HepG2 (cell line): ENCODE measurements around the gene COQ8A. TPM values are rescaled to one million over a fixed set of nuclear protein-coding genes. Genes with fewer than 3 reads are reported as not detected.

Experiments
- ETS1 ChIP-seq: sonication (generic); formaldehyde crosslinking; IDR thresholded peaks from 2 replicates; pipeline ENCODE4 v1.4.0; 2020; ENCODE audit warnings: missing genetic modification reagents
- FOXK1 ChIP-seq: sonication (generic); formaldehyde crosslinking; IDR thresholded peaks from 2 replicates; pipeline ENCODE4 v1.4.0; 2020; ENCODE audit warnings: low read depth, missing genetic modification reagents, borderline replicate concordance
- GPBP1L1 ChIP-seq: sonication (generic); formaldehyde crosslinking; IDR thresholded peaks from 2 replicates; pipeline ENCODE4 v1.5.0; 2020; ENCODE audit warnings: mild to moderate bottlenecking, missing genetic modification reagents
- HNF1A ChIP-seq, 2 experiments: sonication (generic) in 1 of 2; formaldehyde crosslinking in 1 of 2; IDR thresholded peaks; 2 replicates each; pipeline versions ENCODE4 v1.4.0 to v1.6.1; 2016 to 2020; ENCODE audit warnings: borderline replicate concordance in 1 of 2, low read depth in 1 of 2, mild to moderate bottlenecking in 1 of 2, missing genetic modification reagents in 1 of 2
- HNF4G ChIP-seq, 2 experiments: sonication (generic) in 1 of 2; formaldehyde crosslinking in 1 of 2; IDR thresholded peaks; 2 replicates each; pipeline versions ENCODE4 v1.4.0 to v1.6.1; 2011 to 2020; ENCODE audit warnings: borderline replicate concordance in 2 of 2, low read depth in 2 of 2, mild to moderate bottlenecking in 2 of 2, low read length in 1 of 2, missing genetic modification reagents in 1 of 2, moderate library complexity in 1 of 2
- HNRNPLL ChIP-seq: fragments of 200-400 bp; formaldehyde crosslinking; IDR thresholded peaks from 2 replicates; pipeline ENCODE4 v1.6.1; 2017; ENCODE audit warnings: mild to moderate bottlenecking, low read depth, low read length; ENCODE audit not compliant: poor library complexity, severe bottlenecking
- KDM3A ChIP-seq: IDR thresholded peaks from 2 replicates; pipeline ENCODE4 v1.6.1; 2018; ENCODE audit warnings: low read depth, missing compliant biosample characterization
- THAP11 ChIP-seq: IDR thresholded peaks from 2 replicates; pipeline ENCODE4 v1.6.1; 2016; ENCODE audit warnings: missing biosample characterization, missing genetic modification reagents
- U2AF1 ChIP-seq: fragments of 200-400 bp; formaldehyde crosslinking; optimal IDR thresholded peaks from 2 replicates; pipeline ENCODE3; 2017; ENCODE audit warnings: mild to moderate bottlenecking, low read depth, low read length
- ZBTB34 ChIP-seq: sonication (generic); formaldehyde crosslinking; IDR thresholded peaks from 2 replicates; pipeline ENCODE4 v1.8.0; 2022; ENCODE audit warnings: mild to moderate bottlenecking, missing genetic modification reagents
- ZNF235 ChIP-seq: sonication (generic); formaldehyde crosslinking; IDR thresholded peaks from 2 replicates; pipeline ENCODE4 v1.8.1; 2023; ENCODE audit warnings: mild to moderate bottlenecking, missing genetic modification reagents, borderline replicate concordance
- ZNF253 ChIP-seq: sonication (generic); formaldehyde crosslinking; IDR thresholded peaks from 2 replicates; pipeline ENCODE4 v1.8.0; 2022; ENCODE audit warnings: mild to moderate bottlenecking, missing genetic modification reagents, borderline replicate concordance
- ZNF333 ChIP-seq: sonication (generic); formaldehyde crosslinking; IDR thresholded peaks from 2 replicates; pipeline ENCODE4 v1.4.0; 2020; ENCODE audit warnings: mild to moderate bottlenecking, missing genetic modification reagents, borderline replicate concordance
- ZNF747 ChIP-seq: sonication (generic); formaldehyde crosslinking; IDR thresholded peaks from 2 replicates; pipeline ENCODE4 v1.8.1; 2023; ENCODE audit warnings: missing genetic modification reagents, mild to moderate bottlenecking, borderline replicate concordance
- polyA plus RNA-seq, 8 experiments: library from polyadenylated mRNA; depleted of rRNA in 3 of 8; stranded (reverse) in 7 of 8; unstranded in 1 of 8; fragments of >200 nt; fragmentation: Illumina TruSeq in 4 of 8; extraction: Trizol in 4 of 8; gene quantifications; 2 replicates each; pipeline versions ENCODE4 v1.2.1 to v1.2.3, GENCODE V29; 2011 to 2016; ENCODE audit warnings: low read depth in 4 of 8, missing spikeins in 1 of 8, mixed read lengths in 1 of 8; ENCODE audit not compliant: insufficient read depth in 1 of 8
- total RNA-seq, 5 experiments: library from RNA; depleted of rRNA; stranded (reverse); fragments of >200 nt; fragmentation: Illumina TruSeq; extraction: Trizol; gene quantifications; 2 replicates each; pipeline ENCODE4 v1.2.3, GENCODE V29; 2016; ENCODE audit warnings: low read depth in 1 of 5
- TF ChIP-seq, protein P1 (sequence below): sonication (generic); formaldehyde crosslinking; IDR thresholded peaks from 2 replicates; pipeline ENCODE4 v1.5.0; 2020; ENCODE audit warnings: mild to moderate bottlenecking, missing genetic modification reagents

The COQ8A gene
- total and polyA plus RNA-seq, 2 of the 13 experiments (the other 11 are each of a cell fraction or from before 2014, with no cell fraction given), result 60.4 to 88.7 TPM

DNA sequence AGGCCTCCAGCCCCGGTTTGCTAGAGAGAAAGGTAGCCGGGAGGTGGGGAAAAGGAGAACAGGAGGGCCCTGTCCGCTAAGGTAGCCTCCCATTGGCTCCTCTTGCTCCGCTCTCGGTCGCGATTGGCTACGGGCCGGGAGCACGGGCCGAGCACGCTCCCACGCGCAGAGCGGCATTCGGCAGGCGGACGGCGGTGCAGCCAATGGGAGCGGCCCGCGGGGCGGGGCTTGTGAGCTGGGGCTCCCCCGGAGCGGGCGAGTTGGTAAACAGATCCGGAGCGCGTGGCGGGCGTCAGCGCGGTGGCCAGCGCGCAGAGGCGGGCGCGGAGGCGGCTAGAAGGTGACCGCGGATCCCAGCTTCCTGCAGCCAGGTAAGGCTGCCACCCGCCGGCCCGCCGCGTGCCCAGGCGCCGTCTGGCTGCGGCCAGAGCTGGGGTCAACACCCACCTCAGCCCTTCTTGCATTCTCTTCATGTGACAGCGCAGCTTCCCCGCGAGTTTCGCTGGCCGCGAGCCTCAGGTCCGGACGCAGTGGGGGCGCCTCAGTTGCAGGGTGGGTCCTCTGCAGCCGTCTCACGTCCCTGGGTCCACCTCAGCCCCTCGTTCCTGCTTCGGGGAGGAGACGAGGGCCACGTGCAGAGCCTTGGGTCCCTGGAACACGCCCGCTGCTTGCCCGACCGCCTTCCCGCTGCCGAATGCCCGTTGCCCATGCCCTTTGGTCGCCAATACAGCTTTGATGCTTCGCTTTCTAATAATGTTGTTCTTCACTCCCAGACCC lies at the start of gene COQ8A (continued):
- TF ChIP-seq ZNF253 (peak; percentile 19; the same call in 1 of the 2 replicates), ZNF747 (CRISPR knock-in tag) (0 out of 2 replicates have a peak, but pooled peaks have one; percentile 2), FOXK1 (peak; percentile 92), KDM3A (CRISPR knock-in tag) (no peak; the same call in 1 of the 2 replicates), HNF1A (IDR thresholded peaks at IDR 0.05; ENCODE audit: low read depth) (no peak), HNF1A (CRISPR knock-in tag; IDR thresholded peaks at IDR 0.05; ENCODE audit: borderline replicate concordance) (no peak), U2AF1 (no peak), ETS1 (no peak; the same call in 1 of the 2 replicates), ZNF235 (peak; percentile 52; the same call in 1 of the 2 replicates), ZNF333 (CRISPR knock-in tag) (peak; percentile 30; the same call in 1 of the 2 replicates), THAP11 (peak; percentile 72), HNRNPLL (peak; percentile 48), HNF4G (IDR thresholded peaks at IDR 0.05; ENCODE audit: borderline replicate concordance, low read depth, low read length) (no peak), HNF4G (CRISPR knock-in tag; IDR thresholded peaks at IDR 0.05; ENCODE audit: borderline replicate concordance, low read depth) (peak; percentile 52; the same call in 1 of the 2 replicates), ZBTB34 (no peak; the same call in 1 of the 2 replicates), GPBP1L1 (CRISPR knock-in tag) (no peak)
- TF ChIP-seq, protein P1, sequence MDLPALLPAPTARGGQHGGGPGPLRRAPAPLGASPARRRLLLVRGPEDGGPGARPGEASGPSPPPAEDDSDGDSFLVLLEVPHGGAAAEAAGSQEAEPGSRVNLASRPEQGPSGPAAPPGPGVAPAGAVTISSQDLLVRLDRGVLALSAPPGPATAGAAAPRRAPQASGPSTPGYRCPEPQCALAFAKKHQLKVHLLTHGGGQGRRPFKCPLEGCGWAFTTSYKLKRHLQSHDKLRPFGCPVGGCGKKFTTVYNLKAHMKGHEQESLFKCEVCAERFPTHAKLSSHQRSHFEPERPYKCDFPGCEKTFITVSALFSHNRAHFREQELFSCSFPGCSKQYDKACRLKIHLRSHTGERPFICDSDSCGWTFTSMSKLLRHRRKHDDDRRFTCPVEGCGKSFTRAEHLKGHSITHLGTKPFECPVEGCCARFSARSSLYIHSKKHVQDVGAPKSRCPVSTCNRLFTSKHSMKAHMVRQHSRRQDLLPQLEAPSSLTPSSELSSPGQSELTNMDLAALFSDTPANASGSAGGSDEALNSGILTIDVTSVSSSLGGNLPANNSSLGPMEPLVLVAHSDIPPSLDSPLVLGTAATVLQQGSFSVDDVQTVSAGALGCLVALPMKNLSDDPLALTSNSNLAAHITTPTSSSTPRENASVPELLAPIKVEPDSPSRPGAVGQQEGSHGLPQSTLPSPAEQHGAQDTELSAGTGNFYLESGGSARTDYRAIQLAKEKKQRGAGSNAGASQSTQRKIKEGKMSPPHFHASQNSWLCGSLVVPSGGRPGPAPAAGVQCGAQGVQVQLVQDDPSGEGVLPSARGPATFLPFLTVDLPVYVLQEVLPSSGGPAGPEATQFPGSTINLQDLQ (CRISPR knock-in tag), result 0 out of 2 replicates have a peak, but pooled peaks have one; percentile 60
